ENCODE results near the gene NAA80.
A peak's percentile ranks its signal among the peaks of the same experiment; 100 is the strongest.

The NAA80 gene, protein sequence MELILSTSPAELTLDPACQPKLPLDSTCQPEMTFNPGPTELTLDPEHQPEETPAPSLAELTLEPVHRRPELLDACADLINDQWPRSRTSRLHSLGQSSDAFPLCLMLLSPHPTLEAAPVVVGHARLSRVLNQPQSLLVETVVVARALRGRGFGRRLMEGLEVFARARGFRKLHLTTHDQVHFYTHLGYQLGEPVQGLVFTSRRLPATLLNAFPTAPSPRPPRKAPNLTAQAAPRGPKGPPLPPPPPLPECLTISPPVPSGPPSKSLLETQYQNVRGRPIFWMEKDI

DNA sequence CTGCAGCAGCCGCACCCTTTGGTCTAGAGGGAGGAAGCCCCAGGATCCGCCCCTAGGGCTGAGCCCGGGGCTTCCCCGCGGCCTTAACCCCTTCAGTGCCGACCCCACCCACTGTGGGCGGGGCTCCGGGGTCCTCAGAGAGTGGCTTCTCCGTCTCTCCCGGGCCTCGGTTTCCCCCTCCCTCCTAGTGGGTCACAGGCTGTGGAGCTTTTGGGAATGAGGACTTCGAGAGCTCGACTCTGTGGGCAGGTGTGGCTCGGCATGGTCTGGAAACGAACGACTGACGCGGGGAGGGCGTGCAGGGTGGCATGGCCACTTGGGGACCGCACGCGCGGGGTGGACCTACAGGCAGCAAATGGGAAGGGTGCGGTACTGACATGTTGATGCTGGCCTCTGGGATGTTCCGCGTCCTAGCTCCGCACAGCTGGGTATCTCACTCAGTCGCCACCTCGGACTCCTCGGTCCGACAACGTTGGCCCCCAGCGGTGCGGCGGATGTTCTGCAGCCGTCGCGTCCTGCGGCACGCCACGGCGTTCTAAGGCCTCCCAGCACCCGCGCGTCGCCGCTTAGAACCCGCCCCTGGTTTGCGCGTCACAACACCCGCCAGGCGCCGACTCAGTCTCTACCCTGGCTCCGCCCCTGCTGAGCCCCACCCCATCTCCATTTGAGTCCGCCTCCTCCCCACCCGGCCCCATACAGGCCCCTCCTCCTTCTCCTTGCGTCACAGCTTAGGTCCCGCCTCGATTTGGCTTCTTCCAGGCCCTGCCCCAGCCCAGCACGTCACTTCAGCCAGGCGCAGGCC is at the start of gene NAA80, which contains the start of gene HYAL3:
Gene NAA80, minus strand, starts transcription at position 570 of the 802 bp plus-strand sequence. CDS start 1,942 bp downstream, outside the sequence.
Gene HYAL3, minus strand, starts transcription at position 570 of the 802 bp plus-strand sequence. CDS start 3,803 bp downstream, outside the sequence.
- H3K9me2 ChIP-seq (replicated peaks; ENCODE audit: control insufficient read depth, low read length) = no peaks in the 10 kb centered on the region
- peaks cover 4% of the 10 kb centered on the region; the same call in 1 of the 2 replicates for H3F3A ChIP-seq (ENCODE audit: control insufficient read depth, insufficient read depth)
- H3K27me3 ChIP-seq (ENCODE audit: control insufficient read depth, low read length) = no peaks in the 10 kb centered on the region
- peaks cover 17% of the 10 kb centered on the region for H3K4me1 ChIP-seq (ENCODE audit: control insufficient read depth, low read length)
- H3K36me3 ChIP-seq (ENCODE audit: control insufficient read depth, low read length) = no peaks in the 10 kb centered on the region
- H3K79me2 ChIP-seq (ENCODE audit: control insufficient read depth, low read length) = 0 out of 2 replicates have a peak, but pooled peaks cover 3% of the 10 kb centered on the region
- no peaks in the 10 kb centered on the region for H3K9me3 ChIP-seq (ENCODE audit: control insufficient read depth, insufficient read depth, low read length)
- TF ChIP-seq EZH2phosphoT487 (IDR thresholded peaks at IDR 0.05; ENCODE audit: borderline replicate concordance, low read length) = no peak
- TF ChIP-seq, protein P1, sequence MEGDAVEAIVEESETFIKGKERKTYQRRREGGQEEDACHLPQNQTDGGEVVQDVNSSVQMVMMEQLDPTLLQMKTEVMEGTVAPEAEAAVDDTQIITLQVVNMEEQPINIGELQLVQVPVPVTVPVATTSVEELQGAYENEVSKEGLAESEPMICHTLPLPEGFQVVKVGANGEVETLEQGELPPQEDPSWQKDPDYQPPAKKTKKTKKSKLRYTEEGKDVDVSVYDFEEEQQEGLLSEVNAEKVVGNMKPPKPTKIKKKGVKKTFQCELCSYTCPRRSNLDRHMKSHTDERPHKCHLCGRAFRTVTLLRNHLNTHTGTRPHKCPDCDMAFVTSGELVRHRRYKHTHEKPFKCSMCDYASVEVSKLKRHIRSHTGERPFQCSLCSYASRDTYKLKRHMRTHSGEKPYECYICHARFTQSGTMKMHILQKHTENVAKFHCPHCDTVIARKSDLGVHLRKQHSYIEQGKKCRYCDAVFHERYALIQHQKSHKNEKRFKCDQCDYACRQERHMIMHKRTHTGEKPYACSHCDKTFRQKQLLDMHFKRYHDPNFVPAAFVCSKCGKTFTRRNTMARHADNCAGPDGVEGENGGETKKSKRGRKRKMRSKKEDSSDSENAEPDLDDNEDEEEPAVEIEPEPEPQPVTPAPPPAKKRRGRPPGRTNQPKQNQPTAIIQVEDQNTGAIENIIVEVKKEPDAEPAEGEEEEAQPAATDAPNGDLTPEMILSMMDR (IDR thresholded peaks at IDR 0.05; ENCODE audit: low read depth, low read length, poor library complexity, severe bottlenecking) = peak; percentile 74
- H3K27ac ChIP-seq (ENCODE audit: low read depth, low read length) = peak within 1 kb of the TSS; percentile 66
- peak within 1 kb of the TSS; percentile 98 for H3K4me3 ChIP-seq (ENCODE audit: low read length)
- peak within 1 kb of the TSS; percentile 98 for H3K4me2 ChIP-seq (ENCODE audit: low read length)
- H4K20me1 ChIP-seq (ENCODE audit: control insufficient read depth, insufficient read depth, low read depth, low read length) = no peaks in the 10 kb centered on the region

DNA sequence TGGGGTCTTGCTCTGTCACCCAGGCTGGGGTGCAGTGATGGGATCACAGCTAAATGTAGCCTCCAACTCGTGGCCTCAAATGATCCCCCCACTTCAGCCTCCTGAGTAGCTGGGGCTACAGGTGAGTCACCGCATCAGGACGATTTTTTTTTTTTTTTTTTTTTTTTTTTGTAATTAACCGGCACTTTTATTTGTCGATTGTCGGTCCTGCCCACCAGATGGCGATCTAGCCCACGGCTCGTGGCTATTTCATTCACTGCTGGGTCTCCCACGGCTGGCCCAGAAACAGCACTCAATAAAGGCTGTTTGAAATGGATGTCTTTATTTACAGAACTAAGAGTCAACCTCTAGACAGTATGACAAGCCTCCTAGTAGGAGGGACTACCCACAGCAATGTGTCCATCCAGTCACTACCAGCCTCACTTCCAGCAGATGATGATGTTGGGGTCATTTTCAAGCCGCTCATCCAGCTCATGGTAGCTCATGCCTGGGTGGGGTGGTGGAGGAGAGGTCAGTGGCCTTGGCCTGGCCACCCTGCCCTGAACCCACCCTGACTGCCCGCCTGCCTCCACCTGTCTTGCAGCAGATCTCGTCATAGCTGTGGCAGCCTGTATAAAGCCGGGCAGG is 48.1 kb upstream of the NAA80 start:
- Histone ChIP-seq H3F3A (ENCODE audit: control insufficient read depth, insufficient read depth) (no peaks in the 10 kb centered on the region), H3K36me3 (ENCODE audit: control insufficient read depth, low read length) (peaks cover 24% of the 10 kb centered on the region), H3K4me3 (ENCODE audit: low read length) (no peak overlapping the region), H3K79me2 (ENCODE audit: control insufficient read depth, low read length) (peaks cover 25% of the 10 kb centered on the region), H3K4me1 (ENCODE audit: control insufficient read depth, low read length) (peaks cover 38% of the 10 kb centered on the region), H3K9me3 (ENCODE audit: control insufficient read depth, insufficient read depth, low read length) (no peaks in the 10 kb centered on the region), H3K9me2 (replicated peaks; ENCODE audit: control insufficient read depth, low read length) (no peaks in the 10 kb centered on the region), H3K27me3 (ENCODE audit: control insufficient read depth, low read length) (no peaks in the 10 kb centered on the region), H4K20me1 (ENCODE audit: control insufficient read depth, insufficient read depth, low read depth, low read length) (no peaks in the 10 kb centered on the region), H3K4me2 (ENCODE audit: low read length) (no peak overlapping the region), H3K27ac (ENCODE audit: low read depth, low read length) (no peak overlapping the region)
- TF ChIP-seq, protein P1 (IDR thresholded peaks at IDR 0.05; ENCODE audit: low read depth, low read length, poor library complexity, severe bottlenecking) = peak; percentile 63
- no peak for TF ChIP-seq EZH2phosphoT487 (IDR thresholded peaks at IDR 0.05; ENCODE audit: borderline replicate concordance, low read length)

DNA sequence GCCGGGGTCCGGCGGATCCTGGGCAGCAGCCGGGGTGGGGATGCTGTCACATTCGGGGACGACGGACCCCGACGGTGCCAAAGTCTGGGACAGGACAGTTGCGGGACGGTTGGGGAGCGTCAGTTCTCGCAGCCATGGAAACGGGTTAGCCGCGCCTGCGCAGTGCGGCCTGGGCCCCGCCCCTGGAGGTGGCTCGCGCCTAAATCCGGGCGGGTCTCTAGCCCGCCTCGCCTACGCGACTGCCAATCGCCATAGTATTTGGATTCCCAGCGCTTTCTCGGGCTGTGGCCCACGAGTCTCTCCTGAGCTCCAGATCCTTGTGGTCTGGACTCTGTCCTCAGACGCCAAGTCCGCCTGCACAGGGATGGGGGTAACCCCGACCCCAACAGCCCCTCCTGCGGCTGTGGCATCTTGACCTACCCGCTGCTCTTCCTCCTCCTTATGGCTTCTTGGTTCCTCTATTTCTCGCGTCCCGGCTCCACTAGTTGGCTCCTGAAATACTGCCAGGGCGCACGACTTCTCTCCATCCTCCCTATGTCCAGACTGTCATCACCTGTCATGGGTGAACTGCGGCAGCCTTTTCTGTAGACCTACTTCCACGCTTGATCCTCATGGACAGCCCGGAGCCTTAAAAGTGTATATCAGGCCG is 46.5 kb upstream of the NAA80 start, which contains the start of gene ZMYND10:
Gene ZMYND10, minus strand, starts transcription at position 147 of the 649 bp plus-strand sequence. CDS start 153 bp downstream, outside the sequence.
- Histone ChIP-seq H3K4me1 (ENCODE audit: control insufficient read depth, low read length) (peaks cover 42% of the 10 kb centered on the region), H3K79me2 (ENCODE audit: control insufficient read depth, low read length) (peaks cover 15% of the 10 kb centered on the region), H3K27me3 (ENCODE audit: control insufficient read depth, low read length) (no peaks in the 10 kb centered on the region), H3K9me2 (replicated peaks; ENCODE audit: control insufficient read depth, low read length) (no peaks in the 10 kb centered on the region), H3K27ac (ENCODE audit: low read depth, low read length) (no peak within 1 kb of the TSS), H3K4me2 (ENCODE audit: low read length) (peak within 1 kb of the TSS; percentile 61), H3F3A (ENCODE audit: control insufficient read depth, insufficient read depth) (peaks cover 7% of the 10 kb centered on the region; the same call in 1 of the 2 replicates), H3K9me3 (ENCODE audit: control insufficient read depth, insufficient read depth, low read length) (no peaks in the 10 kb centered on the region), H4K20me1 (ENCODE audit: control insufficient read depth, insufficient read depth, low read depth, low read length) (no peaks in the 10 kb centered on the region), H3K36me3 (ENCODE audit: control insufficient read depth, low read length) (peaks cover 19% of the 10 kb centered on the region), H3K4me3 (ENCODE audit: low read length) (peak within 1 kb of the TSS; percentile 56)
- no peak for TF ChIP-seq EZH2phosphoT487 (IDR thresholded peaks at IDR 0.05; ENCODE audit: borderline replicate concordance, low read length)
- TF ChIP-seq, protein P1 (IDR thresholded peaks at IDR 0.05; ENCODE audit: low read depth, low read length, poor library complexity, severe bottlenecking) = no peak

All from DOHH2 (cell line).